Measurements from ENCODE around the gene SLC35A3. TPM values are rescaled to one million over a fixed set of nuclear protein-coding genes. Genes with fewer than 3 reads are reported as not detected.

The SLC35A3 gene
- total and polyA plus RNA-seq, 9 of the 15 experiments (the other 6 are each of a cell fraction or from before 2014, with no cell fraction given): 3.5 to 21.7 (median 13.2) TPM

DNA sequence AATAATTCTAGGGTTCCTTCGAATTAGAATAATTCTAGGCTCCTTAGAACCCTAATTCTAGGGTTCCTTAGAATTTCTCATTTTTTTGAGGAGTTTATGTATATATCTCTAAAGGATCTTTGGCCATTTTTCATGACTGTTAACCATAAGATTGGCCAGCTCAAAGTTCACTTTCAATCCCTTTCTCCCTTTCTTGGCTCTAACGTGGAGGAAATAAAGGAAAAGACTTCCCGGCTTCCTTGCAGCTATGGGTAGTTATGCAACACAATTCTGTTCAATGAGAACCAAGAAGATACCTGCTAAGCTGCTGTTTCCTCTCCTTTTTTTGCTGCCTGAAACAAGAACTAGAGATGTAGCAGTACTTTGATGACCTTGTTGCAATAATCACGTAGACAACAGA lies 27.2 kb downstream of the SLC35A3 start:
- CTCF ChIA-PET (ENCODE audit: low intra/inter-chr PET ratio): no interaction called here

DNA sequence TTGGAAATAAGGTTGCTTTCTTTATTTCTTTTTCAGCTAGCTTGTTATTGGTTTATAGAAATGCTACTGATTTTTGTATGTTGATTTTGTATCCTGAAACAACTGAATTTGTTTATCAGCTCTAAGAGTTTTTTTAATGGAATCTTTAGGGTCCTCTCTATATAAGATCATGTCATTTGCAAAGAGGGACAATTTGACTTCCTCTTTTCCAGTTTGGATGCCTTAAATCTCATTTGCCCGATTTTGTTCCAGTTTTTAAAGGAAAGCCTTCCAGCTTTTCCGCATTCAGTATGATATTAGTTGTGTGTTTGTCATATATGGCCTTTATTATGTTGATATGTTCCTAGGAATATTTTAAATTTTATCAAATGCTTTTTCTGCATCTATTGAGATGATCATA lies 31.7 kb downstream of the SLC35A3 start:
- intact Hi-C loops (cut with micrococcal nuclease) (no loop called here), in situ Hi-C loops (cut with MboI) (no loop called here)
- Histone ChIP-seq H3K9ac (ENCODE audit: insufficient read depth in 1 of 2, low read depth in 2 of 2, low read length in 2 of 2) (no peak overlapping the region), H3K9me3 (replicated peaks; ENCODE audit: control insufficient read depth, insufficient read depth, low read depth, low read length) (peaks cover 7% of the 10 kb centered on the region), H3K4me3 (no peak overlapping the region), H4K20me1 (replicated peaks; ENCODE audit: control insufficient read depth, insufficient read depth, low read length) (no peaks in the 10 kb centered on the region), H3K4me2 (ENCODE audit: insufficient read depth, low read length) (no peak overlapping the region), H3K4me1 (replicated peaks in 1 of 2; ENCODE audit: control insufficient read depth in 2 of 2, insufficient read depth in 2 of 2, low read length in 2 of 2) (no peaks in the 10 kb centered on the region), H2AFZ (ENCODE audit: low read depth, low read length) (no peak overlapping the region), H3K27ac (ENCODE audit: extremely low read depth, low read depth, low read length) (no peak overlapping the region), H3K27me3 (ENCODE audit: control insufficient read depth in 2 of 2, insufficient read depth in 2 of 2, low read length in 2 of 2) (no peaks in the 10 kb centered on the region), H3K9me1 (ENCODE audit: control insufficient read depth, insufficient read depth, low read length) (no peaks in the 10 kb centered on the region), H3K36me3 (ENCODE audit: control insufficient read depth, insufficient read depth, low read length) (no peaks in the 10 kb centered on the region; the same call in 2 of the 3 replicates), H3K79me2 (ENCODE audit: control insufficient read depth, insufficient read depth, low read length) (peaks cover 11% of the 10 kb centered on the region)
- WGBS (ENCODE audit: insufficient coverage, low coverage, missing lambda C conversion rate): 80% methylated on average over 2 of the region's 2 CpGs
- BruUV-seq (replicated peaks): no TSS peak
- ChIA-PET POLR2A (interaction anchor here (2.6 kb wide), 1 partner anchor 9 kb away, joined by 10 read pairs; no protein-coding TSS in a partner anchor), CTCF (ENCODE audit: low intra/inter-chr PET ratio) (no interaction called here)
- ATAC-seq: no peak
- FAIRE-seq: peak; percentile 37
- DNase-seq (ENCODE audit: extremely low read depth in 1 of 4, low spot score in 3 of 4): no peak
- peak; percentile 77 for TF ChIP-seq SPI1 (IDR thresholded peaks at IDR 0.05; ENCODE audit: borderline replicate concordance, low read depth, low read length)
- no peak for TF ChIP-seq ZNF175 (CRISPR knock-in tag; IDR thresholded peaks at IDR 0.05; ENCODE audit: low read depth)
- no peak for TF ChIP-seq MLLT1 (IDR thresholded peaks at IDR 0.05)
- no peak for TF ChIP-seq NCOA1 (IDR thresholded peaks at IDR 0.05; ENCODE audit: low read depth)

More for the DNA sequence above, 27.2 kb downstream of the SLC35A3 start:
- 73% methylated on average over 4 of the region's 4 CpGs for WGBS (ENCODE audit: insufficient coverage, low coverage, missing lambda C conversion rate)
- H3K36me3 ChIP-seq (ENCODE audit: control insufficient read depth, insufficient read depth, low read length): peaks cover 6% of the 10 kb centered on the region; the same call in 2 of the 3 replicates
- peaks cover 5% of the 10 kb centered on the region; the same call in 1 of the 3 replicates for H3K79me2 ChIP-seq (ENCODE audit: control insufficient read depth, insufficient read depth, low read length)
- H3K4me1 ChIP-seq (replicated peaks in 1 of 2; ENCODE audit: control insufficient read depth in 2 of 2, insufficient read depth in 2 of 2, low read length in 2 of 2): peaks cover 3% of the 10 kb centered on the region in 2 experiments; a peak in 3 of 5 replicates
- no peak overlapping the region for H2AFZ ChIP-seq (ENCODE audit: low read depth, low read length)
- POLR2A ChIA-PET: no interaction called here
- H3K9me3 ChIP-seq (replicated peaks; ENCODE audit: control insufficient read depth, insufficient read depth, low read depth, low read length): peaks cover under 1% of the 10 kb centered on the region; the same call in 1 of the 2 replicates
- in situ Hi-C loops (cut with MboI) (no loop called here), intact Hi-C loops (cut with micrococcal nuclease) (no loop called here)
- H3K4me2 ChIP-seq (ENCODE audit: insufficient read depth, low read length): no peak overlapping the region
- no peaks in the 10 kb centered on the region for H3K27me3 ChIP-seq (ENCODE audit: control insufficient read depth in 2 of 2, insufficient read depth in 2 of 2, low read length in 2 of 2)
- no TSS peak for BruUV-seq (replicated peaks)
- DNase-seq (ENCODE audit: extremely low read depth in 1 of 4, low spot score in 3 of 4): no peak
- no peak overlapping the region for H3K9ac ChIP-seq (ENCODE audit: insufficient read depth in 1 of 2, low read depth in 2 of 2, low read length in 2 of 2)
- H3K4me3 ChIP-seq: no peak overlapping the region
- no peaks in the 10 kb centered on the region for H3K9me1 ChIP-seq (ENCODE audit: control insufficient read depth, insufficient read depth, low read length)
- no peak overlapping the region for H3K27ac ChIP-seq (ENCODE audit: extremely low read depth, low read depth, low read length)
- FAIRE-seq: no peak
- no peak for ATAC-seq
- TF ChIP-seq CAMTA2 (CRISPR knock-in tag; conservative IDR thresholded peaks at IDR 0.05) (no peak), CEBPB (tag; IDR thresholded peaks at IDR 0.05) (peak; percentile 26; the same call in 1 of the 2 replicates)
- no peaks in the 10 kb centered on the region for H4K20me1 ChIP-seq (replicated peaks; ENCODE audit: control insufficient read depth, insufficient read depth, low read length)
